ENCODE measurements around the gene FLOT2. TPM values are rescaled to one million over a fixed set of nuclear protein-coding genes. Genes with fewer than 3 reads are reported as not detected.
A peak's percentile ranks its signal among the peaks of the same experiment; 100 is the strongest.

The FLOT2 gene
- total and polyA plus RNA-seq, 4 experiments from 2014 or later: 216 to 288 (median 254) TPM

DNA sequence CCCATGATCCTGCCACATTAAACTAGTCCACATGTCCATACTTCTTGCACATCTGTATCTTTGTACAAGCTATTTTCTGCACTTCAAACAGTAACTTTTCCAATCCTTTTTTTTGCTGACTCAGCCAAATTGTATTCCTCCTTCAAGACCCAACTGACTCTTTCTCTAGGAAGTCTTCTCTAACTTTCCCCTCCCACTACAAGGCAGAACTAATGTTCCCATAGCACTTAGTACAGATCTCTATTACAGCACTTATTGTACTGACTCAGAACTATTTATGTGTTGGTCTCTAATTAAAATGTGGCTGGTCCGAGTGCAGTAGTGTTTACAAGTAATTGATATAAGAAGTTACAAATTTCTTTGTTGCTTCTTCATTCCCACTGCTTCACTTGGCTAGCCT, 63.1 kb downstream of the FLOT2 start:
- Mint-ChIP-seq H3K36me3 (peaks cover 10 to 16% of the 10 kb centered on the region in 2 donors), H3K4me3 (no peak overlapping the region), H3K27me3 (no peaks in the 10 kb centered on the region), H3K4me1 (peaks cover 14 to 21% (median 17%) of the 10 kb centered on the region in 4 donors), H3K9me3 (no peaks in the 10 kb centered on the region), H3K27ac (peak overlapping the region in 4 of 7 donors; percentile 4 to 93 (median 34))
- intact Hi-C loops (cut with micrococcal nuclease): no loop called here
- no peak for DNase-seq
- Histone ChIP-seq H3K4me3 (ENCODE audit: low read length in 2 of 2) (no peak overlapping the region), H3K27ac (ENCODE audit: low read depth, low read length) (no peak overlapping the region), H3K4me1 (ENCODE audit: insufficient read depth, low read length) (peaks cover 4% of the 10 kb centered on the region), H3K27me3 (ENCODE audit: insufficient read depth, low read length) (no peaks in the 10 kb centered on the region), H3K36me3 (ENCODE audit: insufficient read depth, low read length) (peaks cover 5% of the 10 kb centered on the region), H3K9me3 (ENCODE audit: control insufficient read depth in 1 of 2, low read length in 2 of 2) (no peaks in the 10 kb centered on the region)
- ChIA-PET CTCF (ENCODE audit: partially characterized antibody) (interaction anchor here (1.5 kb wide), 1 partner anchor 15 kb away, joined by 3 read pairs; no protein-coding TSS in a partner anchor), POLR2A (ENCODE audit: partially characterized antibody) (no interaction called here)

Small RNAs within 50 kb of the gene (microRNA-seq; reads per million reads assigned to microRNA genes)
- gene MIR451B (ENCODE audit: borderline microRNAs expressed, borderline number of aligned reads, borderline replicate concordance): not detected

Other genes starting within 250 kb of the FLOT2 start
- 10 to 100 TPM; 41.5 to 48.1 TPM for gene SDF2, start 235.8 kb downstream of the FLOT2 start, total RNA-seq
- gene SDF2, start 235.8 kb downstream of the FLOT2 start, polyA plus RNA-seq: 10 to 100 TPM; 56.3 to 92.0 TPM
- gene SUPT6H, start 235.5 kb downstream of the FLOT2 start, total RNA-seq: 100 to 1,000 TPM in 1 of 2 experiments, 10 to 100 TPM in 1; 96.5 to 102 TPM
- gene SUPT6H, start 235.5 kb downstream of the FLOT2 start, polyA plus RNA-seq: 10 to 100 TPM in 1 of 2 donors, under 1 TPM in 1; 0.81 to 24.0 TPM
- gene PROCA1, start 185.8 kb downstream of the FLOT2 start, total RNA-seq: 10 to 100 TPM; 14.3 to 17.4 TPM
- gene PROCA1, start 185.8 kb downstream of the FLOT2 start, polyA plus RNA-seq: 1 to 10 TPM in 1 of 2 donors, under 1 TPM in 1; 0.12 to 1.4 TPM
- gene RAB34, start 179.9 kb downstream of the FLOT2 start, total RNA-seq: 1 to 10 TPM; 4.0 to 6.3 TPM
- 1 to 10 TPM; 3.0 to 8.7 TPM for gene RAB34, start 179.9 kb downstream of the FLOT2 start, polyA plus RNA-seq
- 1,000 to 10,000 TPM; 3,285 to 3,424 TPM for gene RPL23A, start 177.7 kb downstream of the FLOT2 start, total RNA-seq
- 1,000 to 10,000 TPM; 5,402 to 5,583 TPM for gene RPL23A, start 177.7 kb downstream of the FLOT2 start, polyA plus RNA-seq
- gene TLCD1, start 171.5 kb downstream of the FLOT2 start, total RNA-seq: 1 to 10 TPM; 1.0 to 2.2 TPM
- under 1 TPM in 1 of 2 donors, not detected in 1; 0.52 TPM for gene TLCD1, start 171.5 kb downstream of the FLOT2 start, polyA plus RNA-seq
- 10 to 100 TPM; 11.4 to 13.8 TPM for gene NEK8, start 168.9 kb downstream of the FLOT2 start, total RNA-seq
- gene NEK8, start 168.9 kb downstream of the FLOT2 start, polyA plus RNA-seq: 1 to 10 TPM; 1.9 to 4.5 TPM
- 10 to 100 TPM; 31.2 to 32.9 TPM for gene TRAF4, start 153.7 kb downstream of the FLOT2 start, total RNA-seq
- 1 to 10 TPM in 1 of 2 donors, under 1 TPM in 1; 0.61 to 2.5 TPM for gene TRAF4, start 153.7 kb downstream of the FLOT2 start, polyA plus RNA-seq
- gene FAM222B, start 54.9 kb downstream of the FLOT2 start, total RNA-seq: 10 to 100 TPM; 19.0 to 23.0 TPM
- gene FAM222B, start 54.9 kb downstream of the FLOT2 start, polyA plus RNA-seq: 10 to 100 TPM in 1 of 2 donors, 1 to 10 TPM in 1; 7.9 to 23.2 TPM
- 10 to 100 TPM; 23.5 to 24.3 TPM for gene ERAL1, start 42.7 kb downstream of the FLOT2 start, total RNA-seq
- 10 to 100 TPM; 41.1 to 41.7 TPM for gene ERAL1, start 42.7 kb downstream of the FLOT2 start, polyA plus RNA-seq
- gene DHRS13, start 5.3 kb upstream of the FLOT2 start, total RNA-seq: 10 to 100 TPM; 44.6 to 49.6 TPM
- 10 to 100 TPM; 15.1 to 19.6 TPM for gene DHRS13, start 5.3 kb upstream of the FLOT2 start, polyA plus RNA-seq
- gene PHF12, start 53.8 kb upstream of the FLOT2 start, total RNA-seq: 100 to 1,000 TPM; 125 to 135 TPM
- 10 to 100 TPM in 1 of 2 donors, 1 to 10 TPM in 1; 5.0 to 12.7 TPM for gene PHF12, start 53.8 kb upstream of the FLOT2 start, polyA plus RNA-seq
- gene SEZ6, start 108.3 kb upstream of the FLOT2 start, total RNA-seq: not detected
- gene SEZ6, start 108.3 kb upstream of the FLOT2 start, polyA plus RNA-seq: under 1 TPM; 0.41 to 0.81 TPM
- gene PIPOX, start 145.4 kb upstream of the FLOT2 start, total RNA-seq: 1 to 10 TPM; 3.5 to 3.6 TPM
- gene PIPOX, start 145.4 kb upstream of the FLOT2 start, polyA plus RNA-seq: under 1 TPM in 1 of 2 donors, not detected in 1; 0.29 TPM